HG03558 (cell line): ENCODE data around the gene DUS1L.

ENCODE experiments used
- ATAC-seq: cut with Tn5 transposase; IDR thresholded peaks from one replicate; pipeline ENCODE4 v1.9.1; 2021; ENCODE audit warnings: moderate number of reproducible peaks; ENCODE audit not compliant: unreplicated experiment; ENCODE audit errors: extremely low read depth

DUS1L gene

GRCh38 chr17:82101767-82102679 is 36.4 kb upstream of the DUS1L start:
- no peak for ATAC-seq

DNA sequence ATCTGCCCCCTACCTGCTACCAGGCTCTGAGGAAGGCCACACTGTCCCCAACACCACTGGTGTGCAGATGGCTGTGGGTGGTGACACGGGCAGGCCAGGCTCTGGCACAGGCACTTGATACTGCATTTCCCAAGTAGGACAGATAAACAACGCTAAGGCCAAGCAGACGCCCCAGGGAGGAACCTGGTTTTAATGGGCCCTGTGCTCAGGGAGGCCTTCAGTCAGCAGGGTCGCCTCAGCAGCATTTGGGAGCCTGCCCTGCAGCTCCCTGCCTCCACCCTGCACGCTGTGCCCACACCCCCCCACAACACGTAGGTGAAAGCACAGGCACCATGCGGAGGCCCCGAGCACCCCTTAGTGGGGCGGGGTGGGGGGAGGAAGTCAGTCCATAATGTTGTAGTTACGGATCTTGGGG is 35.7 kb upstream of the DUS1L start:
- ATAC-seq, result no peak

DNA sequence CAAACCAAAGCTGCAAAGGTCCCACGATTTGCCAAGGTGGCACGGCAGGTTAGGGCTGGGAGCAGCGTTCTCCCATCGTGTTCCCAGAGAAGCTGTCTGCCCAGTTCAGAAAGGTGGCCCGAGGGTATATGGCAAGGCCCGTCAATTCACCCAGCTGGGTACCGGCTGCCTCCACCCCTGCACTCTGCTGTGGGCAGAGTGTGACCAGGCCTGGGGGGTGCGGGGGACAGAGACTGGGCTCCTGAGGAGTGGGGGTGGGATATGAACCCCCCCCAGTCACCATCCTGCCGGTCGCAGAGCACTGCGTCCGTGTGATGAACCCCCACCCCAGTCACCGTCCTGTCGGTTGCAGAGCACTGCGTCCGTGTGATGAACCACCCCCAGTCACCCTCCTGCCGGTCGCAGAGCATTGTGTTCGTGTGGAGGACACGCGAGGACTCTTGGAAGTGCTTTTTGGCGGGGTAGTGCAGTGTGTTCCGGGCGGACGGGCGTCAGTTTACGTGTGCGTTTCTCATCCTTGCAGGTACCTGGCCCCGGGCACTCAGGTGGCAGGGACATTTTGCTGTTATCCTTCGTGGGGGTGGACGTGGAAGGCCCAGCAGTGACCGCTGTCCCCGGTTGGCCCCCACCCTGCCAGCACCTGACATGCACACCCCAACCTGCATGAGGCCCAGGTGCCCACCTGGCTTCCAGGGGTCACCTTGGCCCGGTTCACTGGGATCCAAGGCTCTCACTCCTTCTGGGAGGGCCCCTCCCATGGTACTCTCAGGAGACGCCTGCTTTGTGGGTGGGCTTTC is 35.1 kb upstream of the DUS1L start:
- no peak for ATAC-seq

GRCh38 chr17:82098939-82099763 is 33.5 kb upstream of the DUS1L start:
- no peak for ATAC-seq

DNA sequence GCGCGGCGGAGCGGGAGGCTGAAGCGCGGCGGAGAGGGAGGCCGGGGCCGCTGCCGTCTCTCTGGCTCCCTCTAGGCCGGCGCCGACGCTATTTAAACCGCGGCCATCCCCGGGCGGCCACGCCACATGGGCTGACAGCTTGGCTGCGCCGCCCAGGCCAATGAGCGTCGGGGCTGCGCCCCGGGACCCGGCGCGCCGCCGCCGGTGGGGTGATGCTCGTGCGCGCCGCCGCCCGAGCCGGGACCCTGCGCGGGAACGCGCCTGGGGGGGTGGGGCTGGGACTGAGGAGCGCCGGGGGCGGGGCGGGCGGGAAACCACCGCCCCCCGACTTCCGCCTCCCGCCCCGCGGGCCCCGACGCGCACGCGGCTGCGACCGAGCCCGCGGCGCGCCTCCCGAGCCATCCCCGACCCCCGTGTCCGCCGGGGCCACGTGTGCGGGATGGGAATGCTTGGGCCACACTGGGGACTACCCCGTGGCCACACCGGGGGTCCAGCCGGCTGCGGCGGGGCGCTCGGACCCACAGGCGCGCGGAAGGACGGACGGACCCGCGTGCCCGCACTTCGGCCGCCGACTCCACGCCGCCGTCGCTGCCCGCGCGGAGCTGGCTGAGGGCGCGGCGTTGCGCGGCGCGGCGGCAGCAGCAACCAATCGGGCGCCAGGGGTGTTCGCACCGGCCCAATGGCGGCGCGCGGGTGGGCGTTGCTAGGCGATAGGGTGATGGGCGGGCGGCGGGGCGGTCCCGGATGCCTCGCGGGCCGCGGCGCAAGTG is 32.8 kb upstream of the DUS1L start, which contains the start of gene FASN:
Gene FASN, minus strand, starts transcription at position 68 of the 770 bp plus-strand sequence. CDS start 1,791 bp downstream, outside the sequence.
- ATAC-seq, result peak; percentile 63

- peak; percentile 1 for ATAC-seq
Observed at GRCh38 chr17:82097919-82098168, 32.2 kb upstream of the DUS1L start.

- peak; percentile 3 for ATAC-seq
Observed at GRCh38 chr17:82097184-82097918, 31.7 kb upstream of the DUS1L start.

DNA sequence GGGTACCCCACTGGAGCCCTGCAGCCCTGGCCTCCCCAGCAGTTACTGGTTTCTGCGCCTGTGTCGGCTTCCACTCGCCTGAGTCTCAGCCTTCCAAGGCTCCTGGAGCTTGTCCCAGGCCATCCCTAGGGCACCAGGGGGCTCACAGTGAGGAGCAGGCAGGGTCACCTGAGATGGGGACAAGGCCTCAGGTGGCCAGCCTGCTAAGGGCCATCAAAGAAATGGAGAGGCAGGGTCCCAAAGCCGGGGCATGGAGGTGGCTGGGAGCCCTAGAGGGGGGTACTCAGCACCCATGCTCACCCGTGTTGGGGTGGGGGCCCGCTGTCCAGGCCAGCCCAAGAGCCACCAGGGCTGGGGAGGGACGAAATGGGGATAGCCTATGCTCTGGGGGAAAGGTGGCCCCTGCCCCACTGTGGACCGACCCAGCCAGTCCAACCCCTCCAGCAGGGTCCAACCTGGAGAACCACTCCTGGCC is 31.1 kb upstream of the DUS1L start:
- no peak for ATAC-seq

DNA sequence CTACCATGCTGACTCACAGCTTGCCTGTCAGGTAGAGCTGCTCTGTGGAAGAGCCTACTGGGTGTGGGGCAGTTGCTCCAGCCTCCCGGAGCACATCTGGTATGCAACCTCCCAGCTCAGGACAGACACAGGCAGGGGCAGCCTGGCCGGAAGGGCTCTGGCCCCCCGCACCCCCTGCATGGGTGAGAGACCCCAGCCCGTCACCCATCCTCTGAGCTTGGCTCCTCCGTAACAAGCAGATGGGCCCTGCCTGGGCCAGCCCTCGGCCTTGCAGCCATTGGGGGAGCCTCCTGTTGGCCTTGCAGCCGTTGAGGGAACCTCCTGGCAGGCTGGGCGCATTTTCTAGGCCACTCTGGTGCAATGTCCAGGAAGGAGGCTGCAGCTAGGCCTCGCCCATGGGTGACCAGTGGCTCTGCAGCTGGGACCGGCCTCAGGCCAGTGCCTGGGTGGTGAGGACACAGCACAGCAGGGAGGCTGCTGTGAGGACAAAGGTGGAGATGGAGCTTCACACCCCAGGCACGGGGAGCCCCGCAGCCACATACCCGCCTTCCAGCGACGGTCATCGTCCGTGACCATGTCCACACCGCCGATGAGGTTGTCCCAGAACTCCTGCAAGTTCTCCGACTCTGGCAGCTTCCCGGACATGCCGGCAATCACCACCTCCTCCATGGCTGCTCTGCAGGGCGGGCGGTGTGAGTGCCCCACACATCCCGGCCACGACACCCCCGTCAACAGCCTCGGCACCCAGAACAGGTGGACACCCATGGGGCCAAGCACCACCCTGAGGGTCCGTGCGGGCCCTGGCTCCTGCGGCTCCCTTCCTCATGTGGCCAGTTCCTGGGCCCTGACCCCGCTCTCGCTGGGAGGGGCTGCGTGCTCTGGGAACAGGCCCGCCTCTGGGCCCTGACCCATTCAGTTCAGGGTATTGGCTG is 30.4 kb upstream of the DUS1L start:
- ATAC-seq, result no peak

- ATAC-seq, result no peak
Observed at GRCh38 chr17:82094931-82095776, 29.6 kb upstream of the DUS1L start.

DNA sequence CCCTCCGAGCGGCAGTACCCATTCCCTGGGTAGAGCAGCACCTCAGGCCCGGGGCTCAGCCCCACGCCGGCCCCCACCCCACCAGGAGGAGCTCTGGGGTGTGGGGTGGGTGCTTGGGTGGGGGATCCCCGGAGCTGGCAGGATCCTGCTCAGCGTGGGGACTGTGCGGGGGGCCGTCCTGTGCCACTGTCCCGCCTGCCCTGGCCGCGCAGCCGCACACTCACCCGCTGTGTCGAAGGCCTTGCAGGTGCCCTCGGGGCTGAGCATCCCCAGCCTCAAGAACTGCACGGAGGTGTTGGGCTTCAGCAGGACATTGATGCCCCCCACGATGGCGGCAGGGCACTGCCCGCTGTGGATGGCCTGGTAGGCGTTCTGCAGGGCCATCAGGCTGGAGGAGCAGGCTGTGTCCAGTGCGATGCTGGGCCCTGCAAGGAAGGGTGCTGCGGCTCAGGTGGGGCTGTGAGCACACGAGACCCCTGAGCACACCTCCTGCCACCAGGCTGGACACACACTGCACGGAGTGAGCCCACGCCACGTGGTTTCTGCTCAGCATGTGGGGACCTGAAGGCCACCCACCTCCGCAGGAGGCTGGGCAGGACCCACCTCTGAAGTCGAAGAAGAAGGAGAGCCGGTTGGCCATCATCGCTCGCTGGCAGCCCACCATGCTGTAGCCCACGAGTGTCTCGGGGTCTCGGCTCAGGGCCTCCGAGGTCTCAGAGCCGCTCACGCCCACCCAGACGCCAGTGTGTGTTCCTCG is 27.6 kb upstream of the DUS1L start:
- ATAC-seq, result no peak

- ATAC-seq, result no peak
Observed at GRCh38 chr17:82092628-82092994, 27.0 kb upstream of the DUS1L start.

DNA sequence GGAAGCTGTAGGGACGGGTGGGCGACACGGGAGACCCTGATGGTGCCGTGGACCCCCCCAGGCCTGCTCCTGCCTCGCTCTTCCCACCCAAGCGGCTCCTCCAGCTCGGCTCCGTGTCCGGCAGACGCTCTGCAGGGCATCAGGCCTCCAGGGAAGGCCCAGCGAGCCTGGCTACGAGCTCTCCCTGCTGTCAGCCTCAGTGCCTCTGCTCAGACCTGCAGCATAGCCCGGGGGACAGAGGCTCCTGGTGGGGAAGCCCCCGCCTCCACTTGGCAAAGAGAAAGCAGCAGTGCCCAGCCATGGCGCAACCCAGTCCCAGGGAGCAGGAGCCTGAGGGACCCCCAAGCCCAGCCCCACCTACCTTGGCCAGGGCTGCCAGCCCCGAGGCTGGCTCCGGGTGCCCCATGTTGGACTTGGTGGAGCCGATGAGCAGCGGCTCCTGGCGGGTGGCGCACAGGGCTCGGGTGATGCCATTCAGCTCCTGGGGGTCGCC is 26.5 kb upstream of the DUS1L start:
- no peak for ATAC-seq

- no peak for ATAC-seq
Observed at GRCh38 chr17:82091264-82092066, 25.9 kb upstream of the DUS1L start.

DNA sequence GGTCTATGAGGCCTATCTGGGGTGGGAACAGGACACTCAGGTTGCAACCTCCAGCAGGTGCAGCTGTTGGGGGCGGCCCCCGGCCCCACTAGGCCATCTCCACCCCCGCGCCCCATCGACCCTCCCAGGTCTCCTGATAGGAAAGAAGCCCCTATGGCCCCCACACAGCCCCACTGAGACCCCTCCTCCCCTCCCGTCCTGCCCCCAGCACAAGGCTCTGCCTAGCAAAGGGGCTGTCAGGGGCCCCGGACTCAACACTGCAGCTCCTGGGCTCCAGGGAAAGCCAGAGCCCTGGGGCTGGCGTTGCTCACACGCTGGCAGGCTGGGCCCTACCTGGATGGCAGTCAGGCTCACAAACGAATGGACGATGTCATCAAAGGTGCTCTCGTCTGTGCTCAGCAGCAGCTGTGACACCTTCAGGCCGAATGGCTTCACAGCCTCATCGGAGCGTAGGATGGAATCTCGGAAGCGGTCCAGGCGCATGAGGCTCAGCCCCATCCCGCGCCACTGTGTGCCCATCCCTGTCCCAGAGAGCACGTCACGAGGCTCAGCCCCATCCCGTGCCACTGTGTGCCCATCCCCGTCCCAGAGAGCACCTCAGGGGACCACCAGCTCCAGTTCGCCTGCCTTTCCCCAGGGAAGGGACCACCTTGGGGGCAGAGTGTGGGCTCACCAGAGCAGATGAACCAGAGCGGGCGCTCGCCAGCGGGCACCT is 25.1 kb upstream of the DUS1L start:
- no peak for ATAC-seq
